HL-60/S4 treated with phorbol 12-myristate 13-acetate at 8.2 ng/mL for 4 days and 3 days (cell line): ENCODE measurements around the gene SMARCA5.

Experiments used
- in situ Hi-C: fragments of 300-500 bp; cut with MboI; formaldehyde crosslinking; loops from 2 replicates; pipeline ENCODE4 v1.15.0; 2022; ENCODE audit warnings: low sequenced_read_pairs

The SMARCA5 gene

DNA sequence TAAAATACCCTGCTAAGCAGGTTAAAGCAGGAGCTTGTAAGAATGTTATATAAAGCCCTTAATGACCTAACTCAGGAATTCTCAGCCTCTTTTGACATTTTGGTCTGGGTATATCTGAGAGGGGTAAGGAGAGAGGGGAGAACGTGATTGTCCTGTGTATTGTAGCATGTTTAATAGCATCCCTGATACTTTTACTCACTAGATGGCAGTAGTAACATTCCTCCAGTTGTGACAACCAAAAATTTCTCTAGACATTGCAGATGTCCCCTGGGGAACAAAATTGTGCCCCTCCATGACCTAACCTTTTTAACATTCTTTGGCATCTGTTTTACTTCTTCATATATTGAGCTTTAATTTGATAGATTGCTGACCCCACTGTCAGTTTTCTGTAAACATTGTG lies 17.9 kb downstream of the SMARCA5 start:
- in situ Hi-C loops, result no loop called here

- in situ Hi-C loops, result no loop called here
Observed at GRCh38 chr4:143531788-143532491, 18.4 kb downstream of the SMARCA5 start.

- in situ Hi-C loops, result no loop called here
Observed at GRCh38 chr4:143538979-143539669, 25.6 kb downstream of the SMARCA5 start.

DNA sequence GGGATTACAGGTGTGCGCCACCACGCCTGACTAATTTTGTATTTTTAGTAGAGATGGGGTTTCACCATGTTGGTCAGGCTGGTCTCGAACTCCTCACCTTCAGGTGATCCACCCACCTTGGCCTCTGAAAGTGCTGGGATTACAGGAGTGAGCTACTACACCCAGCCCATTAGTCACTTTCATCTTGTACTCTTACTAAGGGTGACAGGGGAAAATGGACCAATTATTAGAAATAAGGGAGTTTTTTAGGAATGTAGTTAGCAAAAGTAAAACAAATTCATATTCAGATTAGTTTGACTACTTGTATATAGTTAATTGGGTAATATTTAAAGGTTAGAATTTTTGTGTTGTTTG lies 26.1 kb downstream of the SMARCA5 start:
- in situ Hi-C loops, result no loop called here

- in situ Hi-C loops, result no loop called here
Observed at GRCh38 chr4:143549928-143550327, 36.4 kb downstream of the SMARCA5 start.

- in situ Hi-C loops, result no loop called here
Observed at GRCh38 chr4:143554728-143555597, 41.5 kb downstream of the SMARCA5 start.

- in situ Hi-C loops, result no loop called here
Observed at GRCh38 chr4:143555676-143556075, 42.2 kb downstream of the SMARCA5 start.

DNA sequence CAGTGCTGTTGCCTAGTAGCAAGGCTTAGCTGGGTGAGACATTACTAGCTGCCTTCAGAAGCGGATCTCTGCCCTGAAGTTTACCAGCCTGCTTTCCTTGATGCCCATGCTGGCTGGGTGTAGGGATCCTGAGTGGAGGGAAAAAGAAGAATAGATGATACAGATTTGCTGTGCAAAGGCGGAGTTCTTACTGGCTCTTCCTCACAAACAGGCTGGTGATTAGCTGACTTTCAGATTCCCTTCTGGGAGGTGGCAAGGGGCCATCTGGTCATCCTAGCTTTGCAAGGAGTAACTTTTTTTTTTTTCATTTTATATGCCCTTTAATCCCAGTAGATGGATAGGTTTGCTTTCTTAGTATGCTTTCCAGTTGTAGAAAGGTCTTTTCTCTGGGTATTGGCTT lies 44.8 kb downstream of the SMARCA5 start:
- in situ Hi-C loops, result no loop called here

- in situ Hi-C loops, result no loop called here
Observed at GRCh38 chr4:143558823-143559756, 45.6 kb downstream of the SMARCA5 start.

- in situ Hi-C loops, result no loop called here
Observed at GRCh38 chr4:143559757-143560147, 46.2 kb downstream of the SMARCA5 start.

DNA sequence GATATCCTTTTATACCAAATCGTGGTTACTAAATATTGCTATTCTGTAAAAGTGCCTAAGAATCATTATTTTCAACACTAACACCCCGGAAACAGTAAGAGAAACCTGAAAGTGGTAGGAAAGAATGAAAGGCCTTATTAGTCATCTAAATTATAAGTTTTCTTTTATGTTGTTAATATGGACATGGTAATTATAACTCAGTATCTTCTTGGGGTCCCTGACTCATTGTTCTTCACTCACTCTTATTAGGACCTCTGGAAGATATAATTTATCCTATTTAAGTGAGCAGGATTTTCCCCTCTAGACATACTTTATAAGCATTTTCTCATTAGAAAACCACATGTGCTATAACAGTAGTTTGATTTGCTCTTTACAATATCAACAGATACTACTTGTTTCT lies 51.0 kb downstream of the SMARCA5 start:
- in situ Hi-C loops, result no loop called here

DNA sequence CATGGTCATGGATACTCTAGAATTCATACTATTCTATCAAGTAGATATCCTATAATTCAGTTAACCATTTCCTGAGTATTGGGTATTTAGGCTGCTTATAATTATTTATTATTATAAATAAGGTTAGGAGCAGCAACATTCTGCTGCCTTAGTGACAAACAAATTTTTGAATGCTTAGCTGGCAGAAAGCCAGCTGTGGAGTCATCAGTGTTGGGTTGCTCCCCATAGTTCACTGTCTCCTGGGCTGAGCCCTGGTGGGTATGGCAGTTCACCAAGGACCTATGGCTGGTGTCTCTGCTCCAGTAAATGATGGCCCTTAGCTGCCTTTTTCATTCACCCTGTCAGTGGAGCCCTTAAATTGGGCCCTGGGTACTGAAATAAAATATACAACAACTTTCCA lies 61.8 kb downstream of the SMARCA5 start:
- in situ Hi-C loops, result no loop called here

GRCh38 chr4:143581331-143581946 lies 67.9 kb downstream of the SMARCA5 start:
- in situ Hi-C loops, result no loop called here

DNA sequence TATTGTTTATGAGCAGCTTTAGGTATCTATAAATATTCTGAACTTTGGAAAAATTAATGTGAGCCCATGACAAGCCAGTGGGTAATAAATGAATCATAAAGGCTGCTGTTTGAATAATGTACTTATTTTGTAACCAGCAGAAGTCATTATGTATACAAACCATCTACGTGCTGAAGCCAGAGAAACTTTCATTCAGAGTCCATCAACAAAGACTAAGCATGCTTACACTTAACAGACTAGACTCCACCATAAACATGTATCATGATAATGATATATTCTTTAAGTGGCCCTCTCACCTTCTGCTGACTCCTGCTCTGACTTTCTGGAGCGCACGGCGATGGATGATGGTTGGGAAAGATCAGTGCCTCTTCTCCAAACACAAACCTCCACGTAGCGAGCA lies 72.0 kb downstream of the SMARCA5 start:
- in situ Hi-C loops, result no loop called here

GRCh38 chr4:143586080-143586479 lies 72.6 kb downstream of the SMARCA5 start:
- in situ Hi-C loops, result no loop called here

GRCh38 chr4:143587703-143588102 lies 74.2 kb downstream of the SMARCA5 start:
- in situ Hi-C loops, result no loop called here

GRCh38 chr4:143597276-143597675 lies 83.8 kb downstream of the SMARCA5 start:
- in situ Hi-C loops, result no loop called here

- in situ Hi-C loops, result no loop called here
Observed at GRCh38 chr4:143598816-143599215, 85.3 kb downstream of the SMARCA5 start.

- in situ Hi-C loops, result no loop called here
Observed at GRCh38 chr4:143599827-143600226, 86.3 kb downstream of the SMARCA5 start.

GRCh38 chr4:143606480-143606879 lies 93.0 kb downstream of the SMARCA5 start:
- in situ Hi-C loops, result no loop called here
